NCI-H69 (cell line): ENCODE measurements around the gene TMEM175.

Experiments used
- DNase-seq: peaks from one replicate; lab custom pipeline; 2025; lab: John Stamatoyannopoulos, UW

Gene TMEM175

DNA sequence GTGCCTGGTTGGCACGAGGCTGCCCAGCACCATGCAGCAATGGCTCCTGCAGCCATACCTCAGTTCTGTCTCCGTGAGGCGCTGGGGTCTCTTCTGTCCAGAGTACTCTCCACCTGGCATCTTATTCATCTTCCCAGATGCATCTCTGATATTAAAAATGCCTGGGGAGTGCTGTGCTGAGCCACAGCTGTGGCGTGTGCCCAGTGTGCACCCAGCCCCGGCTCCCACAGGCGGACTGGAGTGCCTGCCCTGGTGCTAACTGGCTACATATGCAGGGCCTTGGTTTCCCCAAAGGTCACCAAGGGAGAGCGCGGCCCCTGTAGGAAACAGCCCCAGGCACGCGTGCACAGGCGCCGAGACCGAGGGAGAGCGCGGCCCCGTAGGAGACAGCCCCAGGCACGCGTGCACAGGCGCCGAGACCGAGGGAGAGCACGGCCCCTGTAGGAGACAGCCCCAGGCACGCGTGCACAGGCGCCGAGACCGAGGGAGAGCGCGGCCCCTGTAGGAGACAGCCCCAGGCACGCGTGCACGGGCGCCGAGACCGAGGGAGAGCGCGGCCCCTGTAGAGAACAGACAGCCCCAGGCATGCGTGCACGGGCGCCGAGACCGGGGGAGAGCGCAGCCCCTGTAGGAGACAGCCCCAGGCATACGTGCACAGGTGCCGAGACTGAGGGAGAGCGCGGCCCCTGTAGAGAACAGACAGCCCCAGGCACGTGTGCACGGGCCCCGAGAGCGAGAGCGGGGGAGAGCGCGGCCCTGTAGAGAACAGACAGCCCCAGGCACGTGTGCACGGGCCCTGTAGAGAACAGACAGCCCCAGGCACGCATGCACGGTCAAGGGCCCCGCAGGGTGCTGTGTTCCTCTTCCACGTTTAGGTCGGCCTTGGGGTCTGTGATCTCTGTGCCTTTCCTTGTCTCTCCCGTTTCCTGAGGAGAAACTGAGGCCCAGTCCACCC, 14.5 kb downstream of the TMEM175 start:
- no peak for DNase-seq

- DNase-seq = no peak
These were observed 15.3 kb downstream of the TMEM175 start for GRCh38 chr4:947491-947971.

DNA sequence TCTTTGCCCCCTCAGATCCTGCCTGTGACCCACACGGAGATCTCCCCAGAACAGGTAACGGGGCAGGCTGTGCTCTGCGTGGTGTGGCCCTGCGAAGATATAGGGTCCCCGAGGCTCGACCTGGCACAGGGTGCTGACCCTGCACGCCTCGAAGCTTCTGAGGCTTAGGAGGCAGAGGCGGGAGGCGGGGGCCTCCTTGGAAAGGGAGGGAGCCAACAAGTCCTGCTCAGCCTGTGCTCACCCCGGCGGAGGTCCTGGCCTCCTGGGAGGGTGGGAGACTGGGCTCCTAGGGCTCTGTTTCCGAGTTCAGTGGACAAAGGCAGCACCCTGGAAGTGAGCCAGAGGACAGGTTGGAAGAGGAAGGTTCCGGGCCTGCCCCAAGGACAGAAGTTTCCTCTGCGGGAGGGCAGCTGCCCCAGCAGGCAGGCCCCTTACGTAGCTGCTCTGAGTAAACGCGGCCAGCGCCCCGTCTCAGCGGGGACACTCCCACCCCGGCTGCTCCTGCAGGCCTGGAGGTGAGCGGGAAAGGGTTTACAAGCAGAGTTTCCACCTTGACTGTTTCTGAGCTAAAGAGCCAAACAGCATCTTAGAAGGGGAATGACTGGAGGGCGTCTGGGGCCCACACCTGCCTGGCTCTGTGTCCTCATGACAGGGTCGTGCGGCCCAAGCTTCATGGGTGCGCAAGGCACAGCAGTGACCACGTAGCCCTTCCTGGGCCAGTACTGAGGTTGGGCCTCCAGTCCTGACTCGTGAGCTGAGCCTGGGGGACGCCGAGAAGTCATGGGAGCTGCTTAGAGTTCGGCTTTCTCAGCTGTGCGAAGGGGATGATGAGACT, 16.1 kb downstream of the TMEM175 start:
- DNase-seq = no peak

- no peak for DNase-seq
These were observed 16.7 kb downstream of the TMEM175 start for GRCh38 chr4:948936-949300.

DNA sequence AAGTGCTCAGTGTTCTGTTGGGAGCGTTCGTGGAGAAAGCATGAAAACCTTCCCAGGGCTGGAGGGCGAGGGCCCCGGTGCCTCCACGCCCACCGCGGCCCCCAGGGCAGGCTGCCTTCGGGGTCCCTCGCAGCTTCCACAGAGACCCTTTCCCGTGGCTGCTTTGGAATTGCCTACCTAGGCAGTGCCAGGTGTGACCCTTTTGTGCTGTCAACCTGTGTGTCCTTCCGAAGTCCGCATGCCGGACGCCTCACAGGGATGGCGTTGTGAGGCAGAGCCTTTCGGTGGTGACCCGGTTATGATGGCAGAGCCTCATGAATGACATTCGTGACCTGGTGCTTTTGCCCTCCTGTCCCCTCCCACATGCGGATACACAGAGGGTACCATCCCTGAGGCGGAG, 17.4 kb downstream of the TMEM175 start:
- no peak for DNase-seq

GRCh38 chr4:950136-951020, 18.1 kb downstream of the TMEM175 start:
- DNase-seq = no peak

- DNase-seq = no peak
These were observed 18.9 kb downstream of the TMEM175 start for GRCh38 chr4:951186-951585.

- DNase-seq = no peak
These were observed 19.6 kb downstream of the TMEM175 start for GRCh38 chr4:951594-952468.

GRCh38 chr4:952881-953573, 20.8 kb downstream of the TMEM175 start:
- DNase-seq = no peak

DNA sequence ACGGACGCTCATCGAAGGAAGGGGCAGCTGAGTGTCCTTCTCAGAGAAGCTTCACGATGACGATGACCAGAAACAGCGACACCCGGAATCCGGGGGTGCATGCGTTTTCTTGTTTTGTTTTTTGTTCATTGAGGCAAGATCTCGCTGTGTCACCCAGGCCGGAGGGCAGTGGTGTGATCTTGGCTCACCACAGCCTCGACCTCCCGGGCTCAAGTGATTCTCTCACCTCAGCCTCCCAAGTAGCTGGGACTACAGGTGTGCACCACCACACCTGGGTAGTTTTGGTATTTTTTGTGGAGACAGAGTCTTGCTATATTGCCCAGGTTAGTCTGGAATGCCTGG, 21.3 kb downstream of the TMEM175 start:
- DNase-seq = no peak

- DNase-seq = no peak
These were observed 22.2 kb downstream of the TMEM175 start for GRCh38 chr4:954211-955020.

DNA sequence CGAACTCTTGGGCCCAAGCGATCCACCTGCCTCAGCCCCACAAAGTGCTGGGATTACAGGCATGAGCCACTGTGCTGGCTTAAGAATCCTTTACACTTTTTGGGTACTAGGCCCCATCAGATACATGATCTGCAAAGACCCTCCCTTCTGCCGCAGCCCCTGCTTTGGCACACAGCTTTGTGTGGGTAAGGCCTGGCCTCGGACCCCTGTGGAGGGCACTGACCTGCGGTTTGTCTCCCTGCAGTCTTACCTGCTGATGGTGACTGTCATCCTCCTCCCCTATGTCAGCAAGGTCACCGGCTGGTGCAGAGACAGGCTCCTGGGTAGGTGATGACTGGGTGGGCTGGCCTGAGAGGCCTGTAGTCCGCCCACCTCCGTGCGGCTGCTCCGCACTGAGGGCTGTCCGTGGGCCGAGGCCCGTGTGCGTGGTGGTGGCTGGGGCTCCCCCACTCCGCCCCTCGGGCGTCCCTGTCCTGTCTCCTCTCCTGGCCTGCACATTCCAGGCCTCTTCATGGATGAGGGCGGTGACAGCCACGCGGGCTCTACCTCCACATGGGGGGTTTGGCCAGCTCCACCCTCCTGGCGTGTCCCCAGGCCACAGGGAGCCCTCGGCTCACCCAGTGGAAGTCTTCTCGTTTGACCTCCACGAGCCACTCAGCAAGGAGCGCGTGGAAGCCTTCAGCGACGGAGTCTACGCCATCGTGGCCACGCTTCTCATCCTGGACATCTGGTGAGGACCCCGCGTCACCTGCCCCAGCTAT, 23.1 kb downstream of the TMEM175 start:
- DNase-seq = no peak

- no peak for DNase-seq
These were observed 23.7 kb downstream of the TMEM175 start for GRCh38 chr4:955931-956381.

DNA sequence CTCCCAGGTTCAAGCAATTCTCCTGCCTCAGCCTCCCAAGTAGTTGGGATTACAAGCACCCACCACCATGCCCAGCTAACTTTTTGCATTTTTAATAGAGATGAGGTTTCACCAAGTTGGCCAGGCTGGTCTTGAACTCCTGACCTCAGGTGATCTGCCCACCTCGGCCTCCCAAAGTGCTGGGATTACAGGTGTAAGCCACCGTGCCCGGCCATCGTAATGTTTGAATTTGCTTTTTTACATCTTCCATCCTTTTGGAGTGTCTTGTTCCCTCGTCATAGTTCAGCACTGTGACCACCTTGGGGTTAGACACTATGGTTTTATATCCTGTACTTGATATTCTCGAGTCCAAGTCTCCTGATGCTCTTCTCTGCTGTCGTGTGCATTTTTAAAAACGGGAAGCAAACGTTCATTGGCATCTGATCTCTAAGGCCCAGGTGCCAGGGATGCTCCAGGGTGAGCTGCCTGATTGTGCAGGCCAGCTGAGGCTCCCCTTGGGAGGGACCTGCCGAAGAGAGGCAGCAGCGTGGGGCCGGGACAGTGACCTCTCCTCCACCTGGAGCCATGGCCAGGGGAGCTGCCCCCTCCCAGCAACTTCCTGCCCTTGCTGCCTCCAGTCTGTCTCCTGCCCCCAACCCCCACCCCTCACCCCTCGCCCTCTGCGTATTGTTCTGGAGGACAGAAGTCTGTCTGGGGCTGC, 24.4 kb downstream of the TMEM175 start:
- DNase-seq = no peak

GRCh38 chr4:957231-957580, 24.9 kb downstream of the TMEM175 start:
- no peak for DNase-seq

DNA sequence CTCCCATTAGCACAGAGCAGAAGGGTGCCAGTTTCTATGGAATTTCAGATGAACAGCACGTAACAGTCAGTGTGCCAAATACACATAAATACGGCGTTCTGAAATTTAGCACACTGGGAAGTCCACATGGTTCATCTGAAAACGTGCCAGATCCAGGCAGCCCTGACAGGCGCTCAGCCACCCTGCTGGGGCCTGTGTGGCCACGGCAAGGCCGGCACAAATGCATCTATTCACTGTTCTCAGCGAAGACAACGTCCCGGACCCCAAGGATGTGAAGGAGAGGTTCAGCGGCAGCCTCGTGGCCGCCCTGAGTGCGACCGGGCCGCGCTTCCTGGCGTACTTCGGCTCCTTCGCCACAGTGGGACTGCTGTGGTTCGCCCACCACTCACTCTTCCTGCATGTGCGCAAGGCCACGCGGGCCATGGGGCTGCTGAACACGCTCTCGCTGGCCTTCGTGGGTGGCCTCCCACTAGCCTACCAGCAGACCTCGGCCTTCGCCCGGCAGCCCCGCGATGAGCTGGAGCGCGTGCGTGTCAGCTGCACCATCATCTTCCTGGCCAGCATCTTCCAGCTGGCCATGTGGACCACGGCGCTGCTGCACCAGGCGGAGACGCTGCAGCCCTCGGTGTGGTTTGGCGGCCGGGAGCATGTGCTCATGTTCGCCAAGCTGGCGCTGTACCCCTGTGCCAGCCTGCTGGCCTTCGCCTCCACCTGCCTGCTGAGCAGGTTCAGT, 25.5 kb downstream of the TMEM175 start:
- DNase-seq = no peak

DNA sequence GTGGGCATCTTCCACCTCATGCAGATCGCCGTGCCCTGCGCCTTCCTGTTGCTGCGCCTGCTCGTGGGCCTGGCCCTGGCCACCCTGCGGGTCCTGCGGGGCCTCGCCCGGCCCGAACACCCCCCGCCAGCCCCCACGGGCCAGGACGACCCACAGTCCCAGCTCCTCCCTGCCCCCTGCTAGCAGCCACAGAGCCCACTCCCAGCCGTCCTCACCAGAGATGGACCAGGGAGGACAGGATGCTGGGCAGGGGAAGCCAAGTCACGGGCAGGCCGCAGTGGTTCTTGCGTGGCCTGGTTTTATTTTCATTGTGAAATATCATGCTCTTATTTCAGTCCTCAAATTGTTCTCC, 26.0 kb downstream of the TMEM175 start:
- DNase-seq = no peak
